Testis (tissue), 2 donors: ENCODE measurements around the gene MMP17.

Experiments used
- CTCF ChIP-seq, 3 experiments: fragments of 450-650 bp in 2 of 3; fragments of 200-600 bp in 1 of 3; sonication (generic) in 1 of 3; IDR thresholded peaks; one replicate each; pipeline ENCODE4 v1.5.1; 2016 to 2019; ENCODE audit warnings: antibody characterized with exemption in 3 of 3, mild to moderate bottlenecking in 2 of 3, moderate library complexity in 1 of 3
- POLR2A ChIP-seq: fragments of 450-650 bp; IDR thresholded peaks from one replicate; pipeline ENCODE4 v1.6.1; 2017; ENCODE audit warnings: antibody characterized with exemption, mild to moderate bottlenecking, moderate library complexity

DNA sequence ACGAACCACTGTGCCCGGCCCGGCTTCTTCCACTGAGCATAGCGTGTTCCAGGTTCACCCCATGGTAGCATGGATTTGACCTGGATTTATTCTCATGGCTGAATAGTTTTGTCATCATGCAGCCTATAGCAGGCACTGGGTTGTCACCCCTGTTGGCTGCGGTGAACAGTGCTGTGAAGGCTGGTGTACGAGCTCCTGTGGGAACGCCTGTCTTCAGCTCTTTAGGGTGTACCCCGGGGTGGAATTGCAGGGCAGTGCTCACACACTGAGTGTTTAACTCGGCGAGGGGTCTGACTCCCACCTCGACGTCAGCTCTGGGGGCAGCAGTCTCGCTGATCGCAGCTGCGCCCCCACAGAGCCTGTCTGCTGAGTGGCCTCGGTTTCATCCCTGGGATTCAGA is 15.3 kb downstream of the MMP17 start:
- no peak for TF ChIP-seq CTCF (IDR thresholded peaks at IDR 0.05)
- no peak for TF ChIP-seq POLR2A
